ENCODE data around the gene CDIPT. TPM values are rescaled to one million over a fixed set of nuclear protein-coding genes. Genes with fewer than 3 reads are reported as not detected.

CDIPT gene
- total RNA-seq, 2 experiments from 2014 or later = 43.5 to 52.4 TPM

DNA sequence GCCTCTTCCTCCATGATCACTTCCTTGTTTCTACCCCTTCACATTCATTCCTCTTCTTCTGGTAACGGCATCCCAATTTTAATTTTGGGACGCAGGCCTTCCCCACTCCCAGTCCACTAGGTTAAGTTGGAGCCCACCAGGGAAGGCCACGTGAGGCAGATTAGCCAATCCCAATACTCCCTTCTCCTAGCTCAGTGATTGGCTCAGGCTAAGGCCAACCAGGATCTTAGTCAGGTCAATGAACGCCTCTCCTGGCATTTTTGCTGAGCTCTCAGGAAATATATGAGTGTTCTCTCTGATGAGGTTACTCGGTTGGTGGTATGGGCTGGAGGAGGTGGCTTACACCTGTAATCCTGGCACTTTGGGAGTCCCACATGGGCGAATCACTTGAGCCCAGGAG is 21.0 kb upstream of the CDIPT start:
- Histone ChIP-seq H3K36me3 (ENCODE audit: insufficient read depth, low read length) (no peaks in the 10 kb centered on the region), H3K79me2 (ENCODE audit: insufficient read depth, low read depth, low read length) (no peaks in the 10 kb centered on the region), H3K9me3 (ENCODE audit: low read length) (no peaks in the 10 kb centered on the region), H4K20me1 (ENCODE audit: insufficient read depth, low read length) (no peaks in the 10 kb centered on the region), H3K27ac (ENCODE audit: low read depth, low read length, poor library complexity, severe bottlenecking) (no peak overlapping the region), H3K4me1 (ENCODE audit: insufficient read depth, low read length, poor library complexity, severe bottlenecking) (no peaks in the 10 kb centered on the region), H3K4me2 (ENCODE audit: low read length) (no peak overlapping the region), H2AFZ (ENCODE audit: low read length) (no peak overlapping the region), H3K9me2 (ENCODE audit: insufficient read depth, low read length) (no peaks in the 10 kb centered on the region), H3K4me3 (ENCODE audit: low read depth, low read length, poor library complexity, severe bottlenecking) (no peak overlapping the region)
- BruUV-seq (replicated peaks) = no TSS peak
- ChIA-PET CTCF (ENCODE audit: unreplicated experiment) (no interaction called here), POLR2A (interaction anchor here (0.6 kb wide), 1 partner anchor 558 kb away, joined by 4 read pairs; no protein-coding TSS in a partner anchor)
- TF ChIP-seq, protein P1, sequence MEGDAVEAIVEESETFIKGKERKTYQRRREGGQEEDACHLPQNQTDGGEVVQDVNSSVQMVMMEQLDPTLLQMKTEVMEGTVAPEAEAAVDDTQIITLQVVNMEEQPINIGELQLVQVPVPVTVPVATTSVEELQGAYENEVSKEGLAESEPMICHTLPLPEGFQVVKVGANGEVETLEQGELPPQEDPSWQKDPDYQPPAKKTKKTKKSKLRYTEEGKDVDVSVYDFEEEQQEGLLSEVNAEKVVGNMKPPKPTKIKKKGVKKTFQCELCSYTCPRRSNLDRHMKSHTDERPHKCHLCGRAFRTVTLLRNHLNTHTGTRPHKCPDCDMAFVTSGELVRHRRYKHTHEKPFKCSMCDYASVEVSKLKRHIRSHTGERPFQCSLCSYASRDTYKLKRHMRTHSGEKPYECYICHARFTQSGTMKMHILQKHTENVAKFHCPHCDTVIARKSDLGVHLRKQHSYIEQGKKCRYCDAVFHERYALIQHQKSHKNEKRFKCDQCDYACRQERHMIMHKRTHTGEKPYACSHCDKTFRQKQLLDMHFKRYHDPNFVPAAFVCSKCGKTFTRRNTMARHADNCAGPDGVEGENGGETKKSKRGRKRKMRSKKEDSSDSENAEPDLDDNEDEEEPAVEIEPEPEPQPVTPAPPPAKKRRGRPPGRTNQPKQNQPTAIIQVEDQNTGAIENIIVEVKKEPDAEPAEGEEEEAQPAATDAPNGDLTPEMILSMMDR (conservative IDR thresholded peaks at IDR 0.05; ENCODE audit: low read length) = no peak
- TF ChIP-seq EZH2phosphoT487 (IDR thresholded peaks at IDR 0.05; ENCODE audit: borderline replicate concordance, low read depth, low read length) = no peak
- DNase-seq (ENCODE audit: low spot score) = no peak
- intact Hi-C loops (cut with micrococcal nuclease; ENCODE audit: unreplicated experiment) = no loop called here

DNA sequence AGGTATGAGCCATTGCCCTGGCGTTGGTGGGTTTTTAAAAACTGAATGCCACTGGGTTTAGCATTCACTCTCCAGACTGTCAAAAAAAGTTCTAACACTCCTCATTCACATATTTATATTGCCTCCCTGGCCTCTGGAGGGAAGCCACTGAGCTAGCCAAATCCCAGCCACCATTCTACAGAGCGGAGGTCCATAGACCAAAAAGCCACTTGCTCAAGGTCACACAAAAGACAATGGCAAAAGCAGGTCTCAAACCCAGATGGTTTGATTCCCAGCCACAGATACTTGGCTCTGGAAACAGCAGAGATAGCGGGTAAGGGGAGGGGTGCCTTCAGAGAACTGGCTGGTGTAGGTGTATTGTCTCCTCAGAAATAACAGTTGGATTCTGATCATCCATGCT is 18.0 kb upstream of the CDIPT start:
- Histone ChIP-seq H4K20me1 (ENCODE audit: insufficient read depth, low read length) (no peaks in the 10 kb centered on the region), H2AFZ (ENCODE audit: low read length) (no peak overlapping the region), H3K4me3 (ENCODE audit: low read depth, low read length, poor library complexity, severe bottlenecking) (no peak overlapping the region), H3K9me2 (ENCODE audit: insufficient read depth, low read length) (no peaks in the 10 kb centered on the region), H3K79me2 (ENCODE audit: insufficient read depth, low read depth, low read length) (no peaks in the 10 kb centered on the region), H3K9me3 (ENCODE audit: low read length) (no peaks in the 10 kb centered on the region), H3K27ac (ENCODE audit: low read depth, low read length, poor library complexity, severe bottlenecking) (no peak overlapping the region), H3K36me3 (ENCODE audit: insufficient read depth, low read length) (no peaks in the 10 kb centered on the region), H3K4me2 (ENCODE audit: low read length) (no peak overlapping the region), H3K4me1 (ENCODE audit: insufficient read depth, low read length, poor library complexity, severe bottlenecking) (peaks cover 15% of the 10 kb centered on the region)
- BruUV-seq (replicated peaks) = no TSS peak
- no peak for DNase-seq (ENCODE audit: low spot score)
- no peak for TF ChIP-seq EZH2phosphoT487 (IDR thresholded peaks at IDR 0.05; ENCODE audit: borderline replicate concordance, low read depth, low read length)
- TF ChIP-seq, protein P1 (conservative IDR thresholded peaks at IDR 0.05; ENCODE audit: low read length) = no peak
- POLR2A ChIA-PET = interaction anchor here (0.6 kb wide), 1 partner anchor 59 kb away, joined by 3 read pairs; no protein-coding TSS in a partner anchor
- intact Hi-C loops (cut with micrococcal nuclease; ENCODE audit: unreplicated experiment) = no loop called here
- CTCF ChIA-PET (ENCODE audit: unreplicated experiment) = no interaction called here

DNA sequence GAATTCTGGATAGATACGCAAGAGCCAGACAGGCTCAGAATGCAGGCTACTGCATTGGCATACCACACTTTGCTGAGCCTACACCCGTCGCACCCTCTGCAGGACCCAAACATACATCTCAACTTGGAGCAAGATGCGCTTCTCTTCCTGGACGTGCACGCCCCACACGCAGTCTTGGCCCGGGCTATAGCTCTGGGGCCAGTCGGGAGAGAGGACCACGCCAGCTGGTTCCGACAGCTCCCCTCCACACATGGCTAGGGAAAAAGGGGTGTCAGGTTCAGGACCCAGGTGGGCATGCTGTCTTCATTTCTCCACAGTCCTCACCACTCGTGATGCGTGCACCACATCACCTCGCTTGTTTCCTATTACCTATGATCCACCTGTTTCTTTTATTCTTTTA is 15.1 kb upstream of the CDIPT start:
- H3K4me2 ChIP-seq (ENCODE audit: low read length) = no peak overlapping the region
- intact Hi-C loops (cut with micrococcal nuclease; ENCODE audit: unreplicated experiment) = loop anchor here (5.0 kb wide), 1 partner anchor 144 kb away; the partner anchor contains the start of gene C16orf92
- no peak overlapping the region for H3K4me3 ChIP-seq (ENCODE audit: low read depth, low read length, poor library complexity, severe bottlenecking)
- H3K9me2 ChIP-seq (ENCODE audit: insufficient read depth, low read length) = no peaks in the 10 kb centered on the region
- no peak for TF ChIP-seq EZH2phosphoT487 (IDR thresholded peaks at IDR 0.05; ENCODE audit: borderline replicate concordance, low read depth, low read length)
- TF ChIP-seq, protein P1 (conservative IDR thresholded peaks at IDR 0.05; ENCODE audit: low read length) = no peak
- ChIA-PET CTCF (ENCODE audit: unreplicated experiment) (interaction anchor here (0.7 to 1.0 kb wide), 3 partner anchors 30 to 129 kb away, joined by 3 read pairs; no protein-coding TSS in a partner anchor), POLR2A (interaction anchor here (0.9 to 1.2 kb wide), 2 partner anchors 83 to 95 kb away, joined by 3 read pairs; partner anchors contain the start of gene TAOK2)
- H3K9me3 ChIP-seq (ENCODE audit: low read length) = no peaks in the 10 kb centered on the region
- H3K36me3 ChIP-seq (ENCODE audit: insufficient read depth, low read length) = no peaks in the 10 kb centered on the region
- H2AFZ ChIP-seq (ENCODE audit: low read length) = no peak overlapping the region
- no peaks in the 10 kb centered on the region for H3K79me2 ChIP-seq (ENCODE audit: insufficient read depth, low read depth, low read length)
- H4K20me1 ChIP-seq (ENCODE audit: insufficient read depth, low read length) = no peaks in the 10 kb centered on the region
- peaks cover 15% of the 10 kb centered on the region for H3K4me1 ChIP-seq (ENCODE audit: insufficient read depth, low read length, poor library complexity, severe bottlenecking)
- no peak overlapping the region for H3K27ac ChIP-seq (ENCODE audit: low read depth, low read length, poor library complexity, severe bottlenecking)
- BruUV-seq (replicated peaks) = no TSS peak
- DNase-seq (ENCODE audit: low spot score) = no peak
